Measurements from ENCODE around the gene NCLN.
A peak's percentile ranks its signal among the peaks of the same experiment; 100 is the strongest.
"Not testable (repeated sequence)": the region's sequence is repeated elsewhere in the genome, so short reads cannot be mapped to it uniquely, and the experiment has no call there.

NCLN gene

DNA sequence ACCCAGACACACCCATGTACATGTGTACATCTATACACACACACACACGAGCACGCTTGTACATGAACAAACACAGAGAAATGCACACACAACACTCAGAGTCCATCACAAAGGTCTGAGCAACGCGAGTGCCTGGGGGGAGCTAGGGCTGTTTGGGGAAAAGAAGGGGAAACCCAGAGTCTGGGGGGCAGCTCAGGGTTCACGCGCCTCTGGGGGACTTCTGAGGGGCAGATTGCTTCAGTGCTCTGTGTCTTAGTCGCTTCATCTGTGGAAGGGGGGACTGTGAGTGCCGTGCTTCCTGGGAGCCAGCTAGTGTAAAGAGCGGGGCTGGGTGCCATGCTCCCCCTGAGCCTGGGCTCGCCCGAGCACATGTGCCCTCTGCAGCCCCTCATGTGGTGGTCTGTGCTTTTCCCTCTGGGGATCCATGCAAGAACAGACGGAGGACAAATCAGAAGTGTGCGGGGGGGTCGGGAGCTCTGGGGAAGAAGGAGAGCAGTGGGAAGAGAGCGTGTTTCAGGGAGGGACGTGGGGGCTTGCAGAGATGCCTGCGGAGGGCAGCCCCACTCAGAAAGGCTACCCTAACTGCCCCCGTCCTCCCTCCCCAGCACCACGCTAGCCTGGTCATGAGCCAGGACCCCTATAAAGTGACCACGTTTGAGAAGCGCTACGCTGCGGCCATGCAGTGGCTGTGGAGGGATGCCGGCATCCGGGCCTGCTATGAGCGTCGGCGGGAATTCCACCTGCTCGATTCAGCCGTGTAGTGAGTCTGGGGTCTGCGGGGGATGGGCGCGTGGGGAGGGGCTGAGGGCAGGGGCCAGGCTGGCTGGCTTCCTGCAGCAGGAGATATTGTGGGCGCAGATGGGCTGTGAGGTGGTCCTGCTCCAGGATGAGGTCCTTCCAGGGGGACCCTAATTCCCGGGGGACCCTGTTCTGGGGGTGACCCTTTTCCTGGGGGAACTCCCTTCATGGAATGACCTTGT lies 35.9 kb upstream of the NCLN start:
- Mint-ChIP-seq H3K4me3 (no peak overlapping the region), H3K36me3 (peaks cover 1 to 3% of the 10 kb centered on the region in 2 donors)

DNA sequence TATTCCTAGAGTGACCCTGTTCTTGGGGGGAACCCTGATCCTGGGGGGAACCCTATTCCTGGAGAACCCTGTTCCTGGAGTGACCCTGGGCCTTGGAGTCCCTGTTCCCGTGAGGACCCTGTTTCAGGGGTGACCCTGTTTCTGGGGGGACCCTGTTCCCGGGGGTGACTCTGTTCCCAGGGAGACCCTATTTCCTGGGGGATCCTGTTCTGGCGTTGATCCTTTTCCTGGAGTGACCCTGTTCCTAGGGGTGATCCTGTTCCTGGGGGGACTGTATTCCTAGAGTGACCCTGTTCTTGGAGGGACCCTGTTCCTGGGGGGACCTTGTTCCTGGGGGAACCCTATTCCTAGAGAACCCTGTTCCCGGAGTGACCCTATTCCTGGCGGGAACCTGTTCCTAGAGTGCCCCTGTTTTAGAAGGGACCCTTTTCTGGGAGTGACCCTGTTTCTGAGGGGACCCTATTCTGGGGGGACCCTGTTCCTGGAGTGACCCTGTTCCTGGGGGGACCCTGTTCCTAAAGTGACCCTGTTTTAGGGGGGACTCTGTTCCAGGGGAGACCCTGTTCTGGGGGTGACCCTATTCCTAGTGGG lies 34.9 kb upstream of the NCLN start:
- no peak overlapping the region for H3K4me3 Mint-ChIP-seq
- peaks cover 6 to 16% of the 10 kb centered on the region in 2 donors for H3K27me3 Mint-ChIP-seq
- no peak overlapping the region for H3K27ac Mint-ChIP-seq
- ATAC-seq (replicated peaks) (no peak), DNase-seq (no peak)
- peaks cover 19 to 22% of the 10 kb centered on the region in 2 donors for H3K4me1 Mint-ChIP-seq
- H3K9me3 Mint-ChIP-seq: no peaks in the 10 kb centered on the region
- H3K36me3 Mint-ChIP-seq: peaks cover 4 to 5% of the 10 kb centered on the region in 2 donors

More for the DNA sequence above, 35.9 kb upstream of the NCLN start:
- peaks cover 18 to 26% of the 10 kb centered on the region in 2 donors for H3K4me1 Mint-ChIP-seq
- peaks cover 6 to 16% of the 10 kb centered on the region in 2 donors for H3K27me3 Mint-ChIP-seq
- no peaks in the 10 kb centered on the region for H3K9me3 Mint-ChIP-seq
- DNase-seq (no peak), ATAC-seq (replicated peaks) (peak in 1 of 2 donors; percentile 33)
- H3K27ac Mint-ChIP-seq: no peak overlapping the region

DNA sequence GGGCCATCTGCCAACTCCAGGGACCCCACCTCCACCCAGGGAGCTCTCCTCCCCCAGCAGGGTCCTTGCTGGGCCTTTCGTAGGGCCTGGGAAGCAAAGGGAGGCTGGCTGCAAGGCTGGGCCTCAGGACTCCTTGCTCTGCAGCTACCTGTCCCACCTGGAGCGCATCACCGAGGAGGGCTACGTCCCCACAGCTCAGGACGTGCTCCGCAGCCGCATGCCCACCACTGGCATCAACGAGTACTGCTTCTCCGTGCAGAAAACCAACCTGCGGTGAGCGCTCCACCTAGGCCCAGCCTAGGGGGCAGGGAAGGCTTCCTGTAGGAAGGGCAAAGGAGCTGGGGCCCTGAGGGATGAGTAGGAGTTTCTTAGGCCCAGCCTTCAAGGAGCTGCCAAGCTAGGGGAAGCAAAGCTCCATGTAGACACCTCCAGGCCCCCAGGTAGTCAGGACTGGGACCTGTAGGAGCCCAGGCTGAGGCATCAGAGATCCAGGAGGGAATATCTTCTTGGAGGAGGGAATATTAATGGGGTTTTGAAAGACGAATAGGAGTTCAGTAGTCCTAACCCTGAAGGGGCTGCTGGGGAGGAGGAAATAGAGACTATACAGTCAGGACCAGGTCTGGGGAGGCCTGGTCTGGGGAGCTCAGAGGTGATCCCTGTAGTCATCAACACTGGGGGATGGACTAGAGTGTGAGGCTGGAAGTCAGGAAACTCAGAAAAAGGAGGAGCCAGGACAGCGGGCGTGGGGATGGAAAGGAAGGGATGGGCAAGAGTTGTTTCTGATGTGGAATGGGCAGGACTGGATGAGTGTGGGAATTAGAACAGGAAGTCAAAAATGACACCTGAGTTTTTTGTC lies 33.9 kb upstream of the NCLN start:
- H3K9me3 Mint-ChIP-seq: peaks cover 1 to 4% of the 10 kb centered on the region in 2 donors
- DNase-seq (no peak), ATAC-seq (replicated peaks) (no peak)
- no peak overlapping the region for H3K4me3 Mint-ChIP-seq
- peaks cover 4 to 5% of the 10 kb centered on the region in 2 donors for H3K36me3 Mint-ChIP-seq
- H3K27me3 Mint-ChIP-seq: peaks cover 6 to 14% of the 10 kb centered on the region in 2 donors
- H3K4me1 Mint-ChIP-seq: peaks cover 12 to 18% of the 10 kb centered on the region in 2 donors
- H3K27ac Mint-ChIP-seq: no peak overlapping the region

DNA sequence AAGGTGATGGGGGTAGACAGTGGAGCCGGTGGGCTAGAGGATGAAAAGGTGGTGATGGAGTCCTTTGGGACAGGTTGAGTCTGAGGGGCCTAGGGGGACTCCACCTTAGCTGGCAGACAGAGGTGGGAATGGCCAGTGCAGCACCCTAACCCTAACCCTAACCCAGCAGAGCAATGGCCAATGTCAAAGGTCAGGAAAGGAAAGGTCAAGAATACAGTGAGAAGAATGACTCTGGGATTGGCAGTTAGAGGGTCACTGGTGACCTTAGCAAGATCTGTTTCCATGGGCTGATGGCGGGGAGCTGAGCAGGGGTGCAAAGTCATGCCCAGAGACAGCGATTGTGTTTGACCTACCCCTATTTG lies 33.3 kb upstream of the NCLN start:
- no peak overlapping the region for H3K27ac Mint-ChIP-seq
- no peak for ATAC-seq (replicated peaks)
- H3K4me3 Mint-ChIP-seq: no peak overlapping the region
- peaks cover 1 to 4% of the 10 kb centered on the region in 2 donors for H3K9me3 Mint-ChIP-seq
- H3K4me1 Mint-ChIP-seq: peaks cover 14 to 18% of the 10 kb centered on the region in 2 donors
- peaks cover 6 to 11% of the 10 kb centered on the region in 2 donors for H3K27me3 Mint-ChIP-seq
- DNase-seq: no peak
- peaks cover 4 to 5% of the 10 kb centered on the region in 2 donors for H3K36me3 Mint-ChIP-seq

DNA sequence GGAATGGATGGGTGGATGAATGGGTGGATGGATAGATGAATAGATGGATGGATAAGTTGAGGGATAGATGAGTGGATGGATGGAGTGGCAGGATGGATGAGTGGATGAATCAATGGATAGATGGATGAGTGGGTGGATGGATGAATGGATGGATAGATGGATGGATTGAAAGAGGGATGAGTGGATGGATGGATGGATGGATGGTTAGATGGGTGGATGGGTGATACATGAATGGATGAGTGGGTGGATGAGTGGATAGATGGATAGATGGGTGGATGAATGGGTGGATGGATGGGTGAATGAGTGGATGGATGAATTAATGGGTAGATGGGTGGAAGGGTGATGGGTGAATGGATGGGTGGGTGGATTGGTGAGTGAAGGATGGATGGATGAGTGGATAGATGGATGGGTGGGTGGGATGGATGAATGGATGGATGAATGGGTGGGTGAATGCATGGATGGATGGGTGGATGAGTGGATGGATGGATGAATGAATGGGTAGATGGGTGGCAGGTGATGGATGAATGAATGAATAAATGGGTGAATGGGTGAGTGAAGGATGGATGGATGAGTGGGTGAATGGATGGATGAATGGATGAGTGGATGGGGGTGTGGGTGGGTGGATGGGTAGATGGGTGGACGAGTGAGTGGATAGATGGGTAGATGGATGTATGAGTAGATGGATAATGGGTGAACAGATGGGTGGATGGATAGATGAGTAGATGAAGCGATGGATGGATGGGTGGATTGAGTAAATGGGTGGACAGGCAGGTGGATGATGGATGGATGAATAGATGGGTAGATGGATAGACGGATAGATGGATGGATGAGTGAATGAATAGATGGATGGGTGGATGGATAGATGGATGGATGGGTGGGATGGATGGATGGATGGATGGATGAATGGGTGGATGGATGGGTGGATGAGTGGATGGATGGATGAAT lies 32.2 kb upstream of the NCLN start:
- Mint-ChIP-seq H3K9me3 (peaks cover 1 to 4% of the 10 kb centered on the region in 2 donors), H3K4me3 (no peak overlapping the region), H3K27ac (no peak overlapping the region), H3K36me3 (peaks cover 5 to 6% of the 10 kb centered on the region in 2 donors), H3K27me3 (peaks cover 6 to 11% of the 10 kb centered on the region in 2 donors), H3K4me1 (peaks cover 18 to 22% of the 10 kb centered on the region in 2 donors)
- ATAC-seq (replicated peaks): no peak
- DNase-seq: no peak

DNA sequence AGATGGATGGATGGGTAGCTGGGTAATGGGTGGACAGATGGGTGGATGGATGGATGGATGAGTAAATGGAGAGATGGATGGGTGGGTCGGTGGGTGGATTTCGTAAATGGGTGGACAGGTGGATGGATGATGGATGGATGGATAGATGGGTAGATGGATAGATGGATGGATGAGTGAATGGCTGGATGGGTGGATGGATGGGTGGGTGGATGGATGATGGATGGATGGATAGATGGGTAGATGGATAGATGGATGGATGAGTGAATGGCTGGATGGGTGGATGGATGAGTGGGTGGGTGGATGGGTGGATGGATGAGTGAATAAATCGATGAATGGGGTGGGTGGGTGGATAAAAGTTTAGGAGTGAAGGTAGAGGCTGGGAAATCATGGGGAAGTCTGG lies 31.3 kb upstream of the NCLN start:
- DNase-seq; H3K27me3 Mint-ChIP-seq; H3K36me3 Mint-ChIP-seq; ATAC-seq (replicated peaks); H3K9me3 Mint-ChIP-seq; H3K4me3 Mint-ChIP-seq; H3K27ac Mint-ChIP-seq: not testable (repeated sequence)
- H3K4me1 Mint-ChIP-seq: peaks cover 14 to 21% of the 10 kb centered on the region in 2 donors

DNA sequence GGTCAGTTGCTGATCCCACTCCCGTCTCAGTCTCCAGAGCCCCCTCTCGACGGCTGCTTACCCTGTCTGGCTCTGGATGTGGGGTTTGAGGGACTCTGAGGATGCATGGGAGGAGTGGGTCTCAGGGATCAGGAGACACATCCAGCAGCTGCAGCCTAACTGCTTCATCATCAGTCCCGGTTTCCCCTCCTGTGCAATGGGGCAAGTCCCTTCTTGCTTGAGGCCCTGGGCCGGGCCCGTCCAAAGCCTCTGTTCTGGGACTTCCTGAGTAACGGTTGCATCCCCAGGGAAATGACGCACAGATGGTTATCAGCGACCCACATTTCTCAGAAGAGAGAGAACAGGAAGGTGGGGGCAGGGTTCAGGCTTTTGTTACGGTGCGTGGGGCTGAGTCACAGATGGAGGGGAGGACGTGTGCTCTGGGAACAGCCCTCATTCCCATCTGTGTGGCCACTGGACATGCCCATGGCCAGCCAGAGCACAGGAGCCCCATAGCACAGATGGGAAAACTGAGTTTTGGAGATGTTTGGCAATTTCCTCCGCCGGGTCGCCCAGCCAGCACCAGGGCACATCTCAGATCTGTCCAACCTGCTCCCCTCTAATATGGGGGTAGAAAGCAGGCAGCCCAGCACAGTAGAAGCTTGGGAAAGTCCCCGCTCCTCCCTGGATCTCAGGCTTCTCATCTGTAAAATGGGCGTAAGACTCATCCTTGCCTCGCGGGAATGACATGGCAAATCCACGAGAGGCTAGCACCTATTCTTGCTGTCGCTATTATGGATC lies 30.6 kb upstream of the NCLN start:
- Mint-ChIP-seq H3K27me3 (no peaks in the 10 kb centered on the region), H3K9me3 (peaks cover 3 to 5% of the 10 kb centered on the region in 2 donors), H3K4me3 (no peak overlapping the region), H3K4me1 (peaks cover 11 to 16% of the 10 kb centered on the region in 2 donors), H3K36me3 (peaks cover 7 to 8% of the 10 kb centered on the region in 2 donors), H3K27ac (no peak overlapping the region)
- DNase-seq (peak; percentile 91), ATAC-seq (replicated peaks) (peak; percentile 99)

DNA sequence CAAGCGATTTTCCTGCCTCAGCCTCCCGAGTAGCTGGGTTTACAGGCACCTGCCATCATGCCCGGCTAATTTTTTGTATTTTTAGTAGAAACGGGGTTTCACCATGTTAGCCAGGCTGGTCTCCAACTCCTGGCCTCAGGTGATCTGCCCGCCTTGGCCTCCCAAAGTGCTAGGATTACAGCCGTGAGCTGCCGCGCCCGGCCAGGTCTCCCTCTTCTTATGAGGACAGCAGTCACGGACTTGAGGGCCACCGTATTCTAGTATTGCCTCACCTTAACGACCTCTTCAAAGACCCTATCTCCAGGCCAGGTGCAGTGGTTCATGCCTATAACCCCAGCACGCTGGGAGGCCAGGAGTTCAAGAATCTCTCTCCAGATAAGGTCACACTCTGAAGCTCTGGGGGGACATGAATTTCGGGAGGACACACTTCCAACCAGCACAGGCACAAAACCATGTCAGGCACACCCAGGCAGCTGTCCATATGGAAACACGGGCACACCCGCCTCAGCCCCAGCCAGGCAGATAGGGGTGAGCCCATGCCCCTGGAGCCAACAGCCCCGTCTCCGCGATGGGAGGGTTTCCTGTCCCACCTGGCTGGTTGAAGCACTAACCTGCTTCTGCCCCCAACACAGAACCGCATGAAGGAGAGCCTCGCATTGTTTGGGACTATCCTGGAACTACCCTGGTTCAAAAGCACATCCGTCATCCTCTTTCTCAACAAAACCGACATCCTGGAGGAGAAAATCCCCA lies 28.5 kb upstream of the NCLN start:
- Mint-ChIP-seq H3K27ac (no peak overlapping the region), H3K36me3 (peaks cover 10% of the 10 kb centered on the region in 2 donors)

DNA sequence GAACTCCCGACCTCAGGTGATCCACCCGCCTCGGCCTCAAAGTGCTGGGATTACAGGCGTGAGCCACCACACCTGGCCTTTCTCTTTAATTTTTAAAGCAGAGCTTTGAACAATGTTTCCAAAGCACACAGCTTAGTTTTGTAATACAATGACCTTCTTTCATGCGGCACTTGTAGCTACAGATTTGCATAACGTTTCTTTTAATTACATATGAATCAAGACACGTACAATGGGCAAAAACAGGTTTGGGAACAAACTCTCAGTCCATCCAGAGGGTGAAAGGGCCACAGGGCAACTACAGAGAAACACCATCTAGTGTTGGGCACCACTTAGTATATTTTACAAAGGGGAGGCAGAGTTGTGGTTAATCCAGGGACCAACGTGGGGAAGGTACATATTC lies 26.2 kb upstream of the NCLN start:
- Mint-ChIP-seq H3K9me3 (peaks cover 6 to 7% of the 10 kb centered on the region in 2 donors), H3K27ac (no peak overlapping the region), H3K4me3 (no peak overlapping the region), H3K27me3 (no peaks in the 10 kb centered on the region), H3K4me1 (peaks cover 19 to 36% of the 10 kb centered on the region in 2 donors), H3K36me3 (peaks cover 10% of the 10 kb centered on the region in 2 donors)
- DNase-seq (no peak), ATAC-seq (replicated peaks) (no peak)

More for the DNA sequence above, 28.5 kb upstream of the NCLN start:
- Mint-ChIP-seq H3K9me3 (peaks cover 6 to 7% of the 10 kb centered on the region in 2 donors), H3K27me3 (no peaks in the 10 kb centered on the region), H3K4me1 (peaks cover 12 to 26% of the 10 kb centered on the region in 2 donors), H3K4me3 (no peak overlapping the region)
- ATAC-seq (replicated peaks) (no peak), DNase-seq (no peak)

DNA sequence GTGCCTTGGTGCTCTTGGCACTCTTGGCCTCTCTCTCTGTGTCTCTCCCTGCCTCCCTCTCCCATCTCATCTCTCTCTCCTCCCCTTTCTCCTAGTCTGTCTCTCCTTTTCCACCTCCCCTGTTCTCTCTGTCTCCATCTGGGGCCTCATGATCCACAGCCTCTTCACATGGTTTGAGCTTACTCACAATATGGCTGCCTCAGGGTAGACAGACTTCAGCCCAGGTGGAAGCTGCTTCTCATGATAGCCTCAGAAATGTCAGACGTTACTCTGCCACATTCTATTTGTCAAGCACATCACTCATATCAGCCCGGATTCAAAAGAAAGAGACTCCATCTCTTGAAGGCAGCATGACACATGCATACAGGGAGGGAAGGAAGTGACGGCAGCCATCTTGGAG lies 25.5 kb upstream of the NCLN start:
- Mint-ChIP-seq H3K4me3 (no peak overlapping the region), H3K36me3 (peaks cover 7 to 8% of the 10 kb centered on the region in 2 donors), H3K4me1 (peaks cover 19 to 38% of the 10 kb centered on the region in 2 donors), H3K27ac (peak overlapping the region; percentile 10), H3K9me3 (peaks cover 6 to 7% of the 10 kb centered on the region in 2 donors), H3K27me3 (no peaks in the 10 kb centered on the region)
- ATAC-seq (replicated peaks): no peak
- no peak for DNase-seq

DNA sequence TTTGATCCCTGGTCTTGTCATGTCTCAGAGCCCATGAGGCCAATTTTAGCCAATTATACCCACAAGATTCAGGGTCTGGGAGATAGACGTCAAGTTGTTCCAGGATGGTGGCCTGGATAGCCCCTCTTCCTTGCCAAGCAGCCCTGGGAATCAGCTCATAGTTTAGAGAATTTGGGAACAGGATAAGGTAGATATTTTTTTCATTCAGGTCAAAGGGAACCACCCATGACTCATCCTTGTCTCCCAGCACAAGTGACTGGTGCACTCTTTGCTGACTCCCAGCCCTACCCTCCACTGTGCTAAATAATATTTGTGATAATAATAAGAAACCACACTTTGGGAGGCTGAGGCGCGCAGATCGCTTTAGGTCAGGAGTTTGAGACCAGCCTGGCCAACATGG lies 24.3 kb upstream of the NCLN start:
- H3K4me3 Mint-ChIP-seq: no peak overlapping the region
- peaks cover 8 to 10% of the 10 kb centered on the region in 2 donors for H3K36me3 Mint-ChIP-seq
- DNase-seq: no peak
- H3K27me3 Mint-ChIP-seq: no peaks in the 10 kb centered on the region
- ATAC-seq (replicated peaks): no peak
- peak overlapping the region; percentile 48 for H3K27ac Mint-ChIP-seq
- H3K9me3 Mint-ChIP-seq: peaks cover 4% of the 10 kb centered on the region in 2 donors
- H3K4me1 Mint-ChIP-seq: peaks cover 16 to 48% of the 10 kb centered on the region in 2 donors
